GM12865 (cell line): Measurements from ENCODE around the gene SLC9A9.
A peak's percentile ranks its signal among the peaks of the same experiment; 100 is the strongest.

Experiments used
- DNase-seq: peaks from one replicate; pipeline ENCODE4 v3.0.0; 2010; ENCODE audit warnings: low read depth
- H3K4me3 ChIP-seq: 2 replicates; pipeline ENCODE4 v1.5.1; 2011; ENCODE audit warnings: mild to moderate bottlenecking, low read depth, low read length, control low read depth
- TF ChIP-seq, protein P1 (sequence below): IDR thresholded peaks from 2 replicates; pipeline ENCODE4 v1.5.1; 2011; ENCODE audit warnings: low read length, control low read depth, low read depth, inconsistent platforms; ENCODE audit not compliant: insufficient read depth; ENCODE audit errors: missing control alignments

Gene SLC9A9

DNA sequence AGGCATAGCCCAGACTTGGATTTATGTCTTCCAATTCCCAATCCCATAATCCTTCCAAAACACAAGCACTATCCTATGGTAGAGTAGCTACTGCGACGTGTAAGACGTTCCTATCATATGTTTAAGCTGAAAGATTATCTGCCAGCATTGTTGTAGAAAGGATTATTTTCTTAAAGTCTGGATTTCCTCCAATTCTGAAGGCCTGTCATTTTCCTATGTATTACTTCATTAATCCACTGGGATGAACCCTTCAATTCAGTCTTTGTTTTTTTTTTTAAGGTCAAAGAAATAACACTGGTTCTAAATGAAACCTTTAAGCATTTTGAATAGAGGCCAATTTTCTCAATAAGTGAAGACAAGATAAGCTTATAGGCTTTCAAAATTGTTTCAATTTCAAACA lies 289.0 kb downstream of the SLC9A9 start:
- TF ChIP-seq, protein P1, sequence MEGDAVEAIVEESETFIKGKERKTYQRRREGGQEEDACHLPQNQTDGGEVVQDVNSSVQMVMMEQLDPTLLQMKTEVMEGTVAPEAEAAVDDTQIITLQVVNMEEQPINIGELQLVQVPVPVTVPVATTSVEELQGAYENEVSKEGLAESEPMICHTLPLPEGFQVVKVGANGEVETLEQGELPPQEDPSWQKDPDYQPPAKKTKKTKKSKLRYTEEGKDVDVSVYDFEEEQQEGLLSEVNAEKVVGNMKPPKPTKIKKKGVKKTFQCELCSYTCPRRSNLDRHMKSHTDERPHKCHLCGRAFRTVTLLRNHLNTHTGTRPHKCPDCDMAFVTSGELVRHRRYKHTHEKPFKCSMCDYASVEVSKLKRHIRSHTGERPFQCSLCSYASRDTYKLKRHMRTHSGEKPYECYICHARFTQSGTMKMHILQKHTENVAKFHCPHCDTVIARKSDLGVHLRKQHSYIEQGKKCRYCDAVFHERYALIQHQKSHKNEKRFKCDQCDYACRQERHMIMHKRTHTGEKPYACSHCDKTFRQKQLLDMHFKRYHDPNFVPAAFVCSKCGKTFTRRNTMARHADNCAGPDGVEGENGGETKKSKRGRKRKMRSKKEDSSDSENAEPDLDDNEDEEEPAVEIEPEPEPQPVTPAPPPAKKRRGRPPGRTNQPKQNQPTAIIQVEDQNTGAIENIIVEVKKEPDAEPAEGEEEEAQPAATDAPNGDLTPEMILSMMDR, result no peak

GRCh38 chr3:143552851-143553250 lies 295.4 kb downstream of the SLC9A9 start:
- no peak overlapping the region for H3K4me3 ChIP-seq
- no peak for DNase-seq
- TF ChIP-seq, protein P1, result no peak

More for the DNA sequence above, 289.0 kb downstream of the SLC9A9 start:
- H3K4me3 ChIP-seq, result no peak overlapping the region
- no peak for DNase-seq

DNA sequence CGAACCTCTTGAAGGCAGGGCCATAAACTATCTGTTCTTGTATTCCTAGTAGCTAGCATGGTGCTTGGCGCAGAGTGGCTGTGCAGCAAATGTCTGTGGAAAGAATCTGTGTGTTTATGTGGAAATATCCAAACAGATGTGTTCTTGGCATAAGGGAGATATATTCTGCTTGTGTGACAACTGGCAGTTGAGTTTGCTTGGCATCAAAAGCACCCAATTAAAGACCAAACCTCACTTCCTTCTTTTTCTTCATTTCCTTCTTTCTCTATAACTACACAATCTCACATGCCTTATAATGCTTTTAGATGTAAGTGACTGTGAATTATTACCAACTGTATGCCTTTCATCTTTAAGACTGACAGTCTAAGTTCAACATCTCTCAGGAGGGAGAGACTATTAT lies 296.5 kb downstream of the SLC9A9 start:
- H3K4me3 ChIP-seq, result no peak overlapping the region
- no peak for DNase-seq
- TF ChIP-seq, protein P1, result no peak

DNA sequence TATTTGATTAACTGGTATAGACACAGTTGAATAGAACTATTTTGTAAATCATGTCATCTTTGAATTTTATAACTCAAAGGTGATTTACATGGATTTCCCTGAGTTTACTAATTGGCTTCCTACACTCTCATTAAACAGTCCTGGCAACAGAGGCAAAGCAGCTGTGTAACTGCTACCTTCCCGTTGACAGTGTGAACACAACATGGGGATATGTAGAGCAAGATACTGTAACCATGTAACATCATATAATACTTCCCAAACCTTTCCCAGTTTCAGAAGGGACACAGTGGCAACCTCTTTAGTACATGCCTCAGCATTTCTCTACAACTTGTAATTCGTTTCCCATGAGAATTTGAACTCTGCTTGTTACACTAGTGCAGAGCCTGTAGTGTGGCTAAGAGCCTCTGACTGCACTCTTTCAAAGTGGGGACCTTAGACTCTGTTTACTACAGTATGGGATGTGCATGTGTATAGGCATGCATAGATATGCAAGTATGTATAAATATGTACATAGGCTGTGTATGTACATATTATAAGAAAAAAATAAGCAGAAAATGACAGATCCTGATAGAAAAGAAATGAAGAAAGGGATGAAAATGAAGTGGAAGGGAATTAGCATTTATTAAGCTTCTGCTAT lies 299.3 kb downstream of the SLC9A9 start:
- DNase-seq, result no peak
- TF ChIP-seq, protein P1, result no peak
- no peak overlapping the region for H3K4me3 ChIP-seq

- H3K4me3 ChIP-seq, result no peak overlapping the region
- DNase-seq, result no peak
- TF ChIP-seq, protein P1, result no peak
These were observed 299.9 kb downstream of the SLC9A9 start for GRCh38 chr3:143548393-143548792.

DNA sequence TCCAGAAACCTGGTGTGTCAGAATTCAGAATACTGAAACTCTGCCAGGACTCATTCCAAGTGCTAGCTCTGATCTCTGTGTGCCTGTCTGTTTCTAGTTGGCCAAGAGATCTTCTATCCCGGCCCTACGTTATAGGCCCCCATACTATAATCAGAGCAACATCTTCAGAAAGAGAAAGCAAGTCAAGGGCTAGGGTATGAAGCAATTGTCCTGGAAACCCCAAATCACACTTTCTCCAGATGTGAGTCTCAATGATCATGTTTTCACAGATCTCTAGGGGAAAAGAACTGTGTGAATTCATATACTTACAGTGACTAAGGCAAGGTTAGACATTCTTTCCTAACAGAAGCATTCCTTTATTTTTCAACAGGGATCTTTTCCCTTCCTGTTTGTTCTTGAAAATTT lies 309.7 kb downstream of the SLC9A9 start:
- DNase-seq, result peak; percentile 27
- no peak overlapping the region for H3K4me3 ChIP-seq
- TF ChIP-seq, protein P1, result no peak

DNA sequence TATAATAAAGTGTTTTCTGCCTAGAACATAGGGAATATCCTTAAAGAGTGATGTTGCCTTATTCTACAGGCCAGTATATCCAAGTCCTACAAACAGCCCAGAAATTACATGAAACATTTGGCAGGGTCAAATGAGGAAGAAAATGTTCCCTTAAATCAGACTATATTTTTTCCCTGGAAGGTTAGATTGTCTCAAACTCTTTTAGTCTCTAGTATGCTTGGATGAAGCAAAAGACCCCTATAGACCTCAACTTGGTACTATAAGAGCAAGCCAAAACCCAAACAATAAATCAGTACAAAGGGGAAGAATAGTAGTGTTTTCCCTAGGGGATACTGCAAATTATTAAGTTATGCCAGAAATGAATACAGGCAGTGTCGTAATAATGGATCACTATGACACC lies 310.2 kb downstream of the SLC9A9 start:
- TF ChIP-seq, protein P1, result no peak
- no peak for DNase-seq
- H3K4me3 ChIP-seq, result no peak overlapping the region
